ENCODE results near the gene CEMIP. TPM values are rescaled to one million over a fixed set of nuclear protein-coding genes. Genes with fewer than 3 reads are reported as not detected.

The CEMIP gene
- total RNA-seq, 4 donors from 2014 or later = 5.4 to 9.2 (median 8.7) TPM

- TF ChIP-seq POLR2A (IDR thresholded peaks at IDR 0.05) = no peak
- no peak for TF ChIP-seq EP300 (IDR thresholded peaks at IDR 0.05)
- no peak for TF ChIP-seq CTCF (IDR thresholded peaks at IDR 0.05)
- no peak for TF ChIP-seq POLR2AphosphoS5 (IDR thresholded peaks at IDR 0.05)
- Histone ChIP-seq H3K27me3 (no peaks in the 10 kb centered on the region), H3K27ac (no peak overlapping the region), H3K4me1 (peaks cover 2% of the 10 kb centered on the region), H3K4me3 (no peak overlapping the region), H3K36me3 (no peaks in the 10 kb centered on the region), H3K9me3 (no peaks in the 10 kb centered on the region)
- DNase-seq (ENCODE audit: low spot score in 2 of 2) = no peak
- 81% methylated on average over 5 of the region's 5 CpGs for WGBS
Observed at GRCh38 chr15:80732818-80733217, 46.4 kb upstream of the CEMIP start.

- Histone ChIP-seq H3K4me1 (peaks cover 2% of the 10 kb centered on the region), H3K4me3 (no peak overlapping the region), H3K27me3 (no peaks in the 10 kb centered on the region), H3K9me3 (no peaks in the 10 kb centered on the region), H3K36me3 (no peaks in the 10 kb centered on the region), H3K27ac (no peak overlapping the region)
- DNase-seq (ENCODE audit: low spot score in 2 of 2) = no peak
- TF ChIP-seq CTCF (IDR thresholded peaks at IDR 0.05) = no peak
- TF ChIP-seq POLR2A (IDR thresholded peaks at IDR 0.05) = no peak
- TF ChIP-seq POLR2AphosphoS5 (IDR thresholded peaks at IDR 0.05) = no peak
- no peak for TF ChIP-seq EP300 (IDR thresholded peaks at IDR 0.05)
- 53% methylated on average over 1 of the region's 1 CpG for WGBS
Observed at GRCh38 chr15:80733460-80733859, 45.7 kb upstream of the CEMIP start.

DNA sequence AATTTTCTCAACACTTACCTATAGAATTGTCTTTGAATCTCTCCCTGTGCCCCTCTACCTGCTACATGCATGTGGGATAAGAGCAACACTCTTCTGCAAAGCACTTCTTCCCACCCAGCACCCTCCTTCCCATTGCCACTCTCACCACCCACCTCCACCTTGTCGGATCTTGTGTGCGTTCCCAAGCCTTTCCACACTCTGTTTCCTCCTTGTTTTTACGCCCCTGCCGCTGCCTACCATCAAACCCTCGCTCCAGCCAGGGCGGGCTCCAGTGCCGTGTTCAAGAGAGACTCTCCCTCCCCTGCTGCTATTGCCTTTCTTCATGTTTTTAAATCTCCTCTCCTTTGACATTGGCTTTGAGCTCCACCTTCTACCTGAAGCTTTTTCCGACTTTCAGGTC is 43.8 kb upstream of the CEMIP start:
- DNase-seq (ENCODE audit: low spot score in 2 of 2) = no peak
- Histone ChIP-seq H3K36me3 (no peaks in the 10 kb centered on the region), H3K27me3 (no peaks in the 10 kb centered on the region), H3K4me1 (peaks cover 2% of the 10 kb centered on the region), H3K4me3 (no peak overlapping the region), H3K27ac (no peak overlapping the region), H3K9me3 (no peaks in the 10 kb centered on the region)
- TF ChIP-seq EP300 (IDR thresholded peaks at IDR 0.05) (no peak), POLR2A (IDR thresholded peaks at IDR 0.05) (no peak), POLR2AphosphoS5 (IDR thresholded peaks at IDR 0.05) (no peak), CTCF (IDR thresholded peaks at IDR 0.05) (no peak)
- 94% methylated on average over 8 of the region's 8 CpGs for WGBS

GRCh38 chr15:80736560-80736959 is 42.6 kb upstream of the CEMIP start:
- H3K9me3 ChIP-seq = no peaks in the 10 kb centered on the region
- H3K27me3 ChIP-seq = no peaks in the 10 kb centered on the region
- no peak for TF ChIP-seq POLR2A (IDR thresholded peaks at IDR 0.05)
- no peak for TF ChIP-seq CTCF (IDR thresholded peaks at IDR 0.05)
- no peak overlapping the region for H3K4me3 ChIP-seq
- no peak for DNase-seq (ENCODE audit: low spot score in 2 of 2)
- peaks cover 2% of the 10 kb centered on the region for H3K4me1 ChIP-seq
- H3K27ac ChIP-seq = no peak overlapping the region
- 63% methylated on average over 4 of the region's 4 CpGs for WGBS
- no peaks in the 10 kb centered on the region for H3K36me3 ChIP-seq

GRCh38 chr15:80739919-80740318 is 39.3 kb upstream of the CEMIP start:
- TF ChIP-seq POLR2A (IDR thresholded peaks at IDR 0.05) = no peak
- TF ChIP-seq POLR2AphosphoS5 (IDR thresholded peaks at IDR 0.05) = no peak
- H3K27me3 ChIP-seq = no peaks in the 10 kb centered on the region
- no peak overlapping the region for H3K27ac ChIP-seq
- H3K4me3 ChIP-seq = no peak overlapping the region
- 84% methylated on average over 3 of the region's 3 CpGs for WGBS
- no peak for DNase-seq (ENCODE audit: low spot score in 2 of 2)
- no peaks in the 10 kb centered on the region for H3K9me3 ChIP-seq
- H3K4me1 ChIP-seq = no peaks in the 10 kb centered on the region
- H3K36me3 ChIP-seq = no peaks in the 10 kb centered on the region

DNA sequence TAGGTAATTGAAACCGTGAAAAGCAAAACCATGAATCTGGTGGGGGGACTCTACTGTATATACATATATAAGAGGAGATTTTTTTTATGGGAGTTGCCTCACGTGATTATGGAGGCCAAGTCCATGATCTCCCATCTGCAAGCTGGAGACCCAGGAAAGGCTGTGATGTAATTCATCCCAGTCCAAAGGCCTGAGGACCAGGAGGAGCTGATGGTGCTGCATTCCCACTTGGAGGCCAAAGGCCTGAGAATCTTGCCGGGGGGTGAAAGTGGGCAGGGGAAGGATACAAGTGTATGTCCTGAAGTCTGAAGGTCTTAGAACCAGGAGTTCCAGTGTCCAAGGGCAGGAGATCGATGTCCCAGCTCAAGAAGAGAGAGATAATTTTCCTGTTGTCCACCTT is 37.1 kb upstream of the CEMIP start:
- 97% methylated on average over 4 of the region's 4 CpGs for WGBS
- Histone ChIP-seq H3K27me3 (no peaks in the 10 kb centered on the region), H3K9me3 (no peaks in the 10 kb centered on the region), H3K4me1 (no peaks in the 10 kb centered on the region), H3K4me3 (no peak overlapping the region), H3K36me3 (no peaks in the 10 kb centered on the region), H3K27ac (no peak overlapping the region)
- DNase-seq (ENCODE audit: low spot score in 2 of 2) = no peak
- TF ChIP-seq EP300 (IDR thresholded peaks at IDR 0.05) = no peak
- no peak for TF ChIP-seq POLR2AphosphoS5 (IDR thresholded peaks at IDR 0.05)
- no peak for TF ChIP-seq POLR2A (IDR thresholded peaks at IDR 0.05)
- TF ChIP-seq CTCF (IDR thresholded peaks at IDR 0.05) = no peak
